Esophagus muscularis mucosa (tissue), 4 donors: ENCODE measurements around the gene TRAPPC3.

Experiments used
- EP300 ChIP-seq: sonication (generic); formaldehyde crosslinking; IDR thresholded peaks from one replicate; pipeline ENCODE4 v1.6.1; 2017; ENCODE audit warnings: antibody characterized with exemption
- POLR2A ChIP-seq: fragments of 450-650 bp; IDR thresholded peaks from one replicate; pipeline ENCODE4 v1.6.1; 2017; ENCODE audit warnings: antibody characterized with exemption, moderate library complexity, mild to moderate bottlenecking, low read depth
- POLR2AphosphoS5 ChIP-seq, 2 donors: sonication (generic); formaldehyde crosslinking; IDR thresholded peaks; one replicate each; pipeline ENCODE4 v1.6.1; 2017; ENCODE audit warnings: antibody characterized with exemption in 2 of 2
- TF ChIP-seq, protein P1 (sequence below), 3 experiments: fragments of 200-600 bp in 2 of 3; fragments of 450-650 bp in 1 of 3; sonication (generic) in 2 of 3; IDR thresholded peaks; one replicate each; pipeline ENCODE4 v1.5.1; 2017 to 2019; ENCODE audit warnings: antibody characterized with exemption in 3 of 3, mild to moderate bottlenecking in 2 of 3, moderate library complexity in 1 of 3

DNA sequence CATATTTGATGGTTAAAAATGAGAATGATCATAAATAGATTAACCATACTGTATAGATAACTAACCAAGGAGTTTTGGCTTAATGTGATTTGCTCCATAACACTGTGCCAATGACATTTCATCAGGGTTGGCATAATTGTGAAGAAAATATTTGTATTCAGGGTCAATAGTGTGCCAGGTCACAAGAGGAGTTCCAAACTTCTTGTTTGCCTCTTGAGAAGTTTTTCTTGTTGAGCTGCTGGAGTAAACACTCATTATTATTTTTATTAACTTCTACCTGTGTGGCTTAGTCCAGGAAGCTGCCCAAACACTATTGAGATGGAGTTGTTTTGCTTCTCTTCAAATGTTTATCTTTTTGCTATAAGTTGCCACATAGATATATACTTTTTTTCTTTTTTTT, 14.1 kb upstream of the TRAPPC3 start:
- TF ChIP-seq, protein P1, sequence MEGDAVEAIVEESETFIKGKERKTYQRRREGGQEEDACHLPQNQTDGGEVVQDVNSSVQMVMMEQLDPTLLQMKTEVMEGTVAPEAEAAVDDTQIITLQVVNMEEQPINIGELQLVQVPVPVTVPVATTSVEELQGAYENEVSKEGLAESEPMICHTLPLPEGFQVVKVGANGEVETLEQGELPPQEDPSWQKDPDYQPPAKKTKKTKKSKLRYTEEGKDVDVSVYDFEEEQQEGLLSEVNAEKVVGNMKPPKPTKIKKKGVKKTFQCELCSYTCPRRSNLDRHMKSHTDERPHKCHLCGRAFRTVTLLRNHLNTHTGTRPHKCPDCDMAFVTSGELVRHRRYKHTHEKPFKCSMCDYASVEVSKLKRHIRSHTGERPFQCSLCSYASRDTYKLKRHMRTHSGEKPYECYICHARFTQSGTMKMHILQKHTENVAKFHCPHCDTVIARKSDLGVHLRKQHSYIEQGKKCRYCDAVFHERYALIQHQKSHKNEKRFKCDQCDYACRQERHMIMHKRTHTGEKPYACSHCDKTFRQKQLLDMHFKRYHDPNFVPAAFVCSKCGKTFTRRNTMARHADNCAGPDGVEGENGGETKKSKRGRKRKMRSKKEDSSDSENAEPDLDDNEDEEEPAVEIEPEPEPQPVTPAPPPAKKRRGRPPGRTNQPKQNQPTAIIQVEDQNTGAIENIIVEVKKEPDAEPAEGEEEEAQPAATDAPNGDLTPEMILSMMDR (IDR thresholded peaks at IDR 0.05), result no peak
- no peak for TF ChIP-seq POLR2AphosphoS5 (IDR thresholded peaks at IDR 0.05)
- TF ChIP-seq POLR2A, result no peak
- TF ChIP-seq EP300, result no peak
